Measurements from ENCODE around the gene PDCD2L.
"Not testable (repeated sequence)": the region's sequence is repeated elsewhere in the genome, so short reads cannot be mapped to it uniquely, and the experiment has no call there.

The PDCD2L gene

GRCh38 chr19:34388745-34389144 is 15.5 kb upstream of the PDCD2L start:
- not testable (repeated sequence) for H3K27me3 Mint-ChIP-seq, DNase-seq, ATAC-seq, H3K4me3 Mint-ChIP-seq, H3K27ac Mint-ChIP-seq, H3K4me1 Mint-ChIP-seq, H3K9me3 Mint-ChIP-seq
- H3K36me3 Mint-ChIP-seq (ENCODE audit: low read depth): peaks cover 30% of the 10 kb centered on the region

DNA sequence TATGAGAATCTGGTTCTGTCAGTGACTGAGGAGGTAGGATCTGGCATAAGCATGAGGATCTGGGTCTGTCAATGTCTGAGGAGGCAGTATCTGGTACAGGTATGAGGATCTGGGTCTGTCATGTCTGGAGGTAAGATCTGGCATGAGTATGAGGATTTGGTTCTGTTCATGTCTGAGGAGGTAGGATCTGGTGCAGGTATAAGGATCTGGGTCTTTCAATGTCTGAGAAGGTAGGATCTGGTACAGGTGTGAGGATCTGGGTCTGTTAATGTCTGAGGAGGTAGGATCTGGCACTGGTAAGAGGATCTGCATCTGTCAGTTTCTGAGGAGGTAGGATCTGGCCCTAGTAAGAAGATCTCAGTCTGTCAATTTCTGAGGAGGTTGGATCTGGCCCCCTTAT is 12.4 kb upstream of the PDCD2L start:
- ATAC-seq (no peak), DNase-seq (no peak)
- H3K27me3 Mint-ChIP-seq: no peaks in the 10 kb centered on the region
- H3K4me1 Mint-ChIP-seq: no peaks in the 10 kb centered on the region
- H3K4me3 Mint-ChIP-seq: no peak overlapping the region
- no peaks in the 10 kb centered on the region for H3K9me3 Mint-ChIP-seq
- no peak overlapping the region for H3K27ac Mint-ChIP-seq
- peaks cover 11% of the 10 kb centered on the region for H3K36me3 Mint-ChIP-seq (ENCODE audit: low read depth)

- H3K36me3 Mint-ChIP-seq (ENCODE audit: low read depth): peaks cover 11% of the 10 kb centered on the region
Measured at GRCh38 chr19:34393031-34393430, 11.2 kb upstream of the PDCD2L start.

GRCh38 chr19:34393629-34394028 is 10.6 kb upstream of the PDCD2L start:
- Mint-ChIP-seq H3K27ac (no peak overlapping the region), H3K9me3 (no peaks in the 10 kb centered on the region), H3K4me1 (no peaks in the 10 kb centered on the region), H3K36me3 (ENCODE audit: low read depth) (peaks cover 14% of the 10 kb centered on the region), H3K4me3 (no peak overlapping the region), H3K27me3 (no peaks in the 10 kb centered on the region)
- ATAC-seq (no peak), DNase-seq (no peak)

More at GRCh38 chr19:34393031-34393430, 11.2 kb upstream of the PDCD2L start:
- no peak for DNase-seq
- Mint-ChIP-seq H3K9me3 (no peaks in the 10 kb centered on the region), H3K27me3 (no peaks in the 10 kb centered on the region), H3K4me3 (no peak overlapping the region), H3K27ac (no peak overlapping the region), H3K4me1 (no peaks in the 10 kb centered on the region)
- no peak for ATAC-seq

- Mint-ChIP-seq H3K27ac (no peak overlapping the region), H3K4me3 (no peak overlapping the region), H3K36me3 (ENCODE audit: low read depth) (peaks cover 37% of the 10 kb centered on the region), H3K9me3 (no peaks in the 10 kb centered on the region), H3K27me3 (no peaks in the 10 kb centered on the region), H3K4me1 (peaks cover 2% of the 10 kb centered on the region)
- ATAC-seq: no peak
- DNase-seq: no peak
Measured at GRCh38 chr19:34397853-34398252, 6.3 kb upstream of the PDCD2L start.

- Mint-ChIP-seq H3K27ac (no peak overlapping the region), H3K27me3 (no peaks in the 10 kb centered on the region), H3K9me3 (no peaks in the 10 kb centered on the region), H3K4me3 (no peak overlapping the region), H3K4me1 (peaks cover 11% of the 10 kb centered on the region), H3K36me3 (ENCODE audit: low read depth) (peaks cover 37% of the 10 kb centered on the region)
- ATAC-seq (no peak), DNase-seq (no peak)
Measured at GRCh38 chr19:34399886-34400285, 4.3 kb upstream of the PDCD2L start.

DNA sequence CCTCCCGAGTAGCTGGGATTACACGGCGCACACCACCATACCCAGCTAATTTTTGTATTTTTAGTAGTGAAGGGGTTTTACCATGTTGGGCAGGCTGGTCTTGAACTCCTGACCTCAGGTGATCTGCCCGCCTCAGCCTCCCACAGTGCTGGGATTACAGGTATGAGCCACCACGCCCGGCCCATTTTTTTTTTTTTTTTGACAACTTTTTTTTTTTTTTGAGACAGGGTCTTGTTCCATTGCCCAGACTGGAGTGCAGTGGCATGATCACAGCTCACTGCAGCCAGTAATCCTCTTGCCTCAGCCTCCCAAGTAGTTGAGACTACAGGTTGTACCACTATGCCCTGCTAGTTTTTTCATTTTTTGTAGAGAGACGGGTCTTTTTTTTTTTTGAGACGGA is 3.4 kb upstream of the PDCD2L start:
- not testable (repeated sequence) for H3K4me3 Mint-ChIP-seq, DNase-seq, ATAC-seq, H3K27me3 Mint-ChIP-seq, H3K9me3 Mint-ChIP-seq, H3K27ac Mint-ChIP-seq
- Mint-ChIP-seq H3K4me1 (peaks cover 14% of the 10 kb centered on the region), H3K36me3 (ENCODE audit: low read depth) (peaks cover 37% of the 10 kb centered on the region)

- no peak overlapping the region for H3K27ac Mint-ChIP-seq
- DNase-seq: no peak
- no peaks in the 10 kb centered on the region for H3K9me3 Mint-ChIP-seq
Measured at GRCh38 chr19:34402074-34402600, 2.1 kb upstream of the PDCD2L start.

DNA sequence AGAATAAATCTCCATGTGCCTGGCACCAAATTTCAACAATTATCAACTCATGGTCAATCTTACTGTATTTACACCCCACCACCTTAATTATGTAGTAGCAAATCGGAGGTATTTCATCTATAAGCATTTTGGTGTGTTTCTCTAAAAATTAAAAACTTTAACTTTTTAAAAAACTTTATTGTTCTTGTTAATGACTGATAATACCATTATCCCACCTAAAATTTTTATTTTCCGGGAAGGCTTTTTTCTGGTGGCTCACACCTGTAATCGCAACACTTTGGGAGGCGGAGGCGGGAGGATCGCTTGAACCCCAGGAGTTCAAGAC is 453 bp upstream of the PDCD2L start:
- DNase-seq: no peak
- no peak for ATAC-seq
- Mint-ChIP-seq H3K9me3 (no peaks in the 10 kb centered on the region), H3K4me3 (peak overlapping the region; percentile 84), H3K36me3 (ENCODE audit: low read depth) (peaks cover 37% of the 10 kb centered on the region), H3K27me3 (no peaks in the 10 kb centered on the region), H3K4me1 (peaks cover 28% of the 10 kb centered on the region), H3K27ac (peak overlapping the region; percentile 77)

More at GRCh38 chr19:34402074-34402600, 2.1 kb upstream of the PDCD2L start:
- H3K4me3 Mint-ChIP-seq: no peak overlapping the region
- H3K27me3 Mint-ChIP-seq: no peaks in the 10 kb centered on the region
- peaks cover 37% of the 10 kb centered on the region for H3K36me3 Mint-ChIP-seq (ENCODE audit: low read depth)
- peaks cover 23% of the 10 kb centered on the region for H3K4me1 Mint-ChIP-seq
- ATAC-seq: no peak

DNA sequence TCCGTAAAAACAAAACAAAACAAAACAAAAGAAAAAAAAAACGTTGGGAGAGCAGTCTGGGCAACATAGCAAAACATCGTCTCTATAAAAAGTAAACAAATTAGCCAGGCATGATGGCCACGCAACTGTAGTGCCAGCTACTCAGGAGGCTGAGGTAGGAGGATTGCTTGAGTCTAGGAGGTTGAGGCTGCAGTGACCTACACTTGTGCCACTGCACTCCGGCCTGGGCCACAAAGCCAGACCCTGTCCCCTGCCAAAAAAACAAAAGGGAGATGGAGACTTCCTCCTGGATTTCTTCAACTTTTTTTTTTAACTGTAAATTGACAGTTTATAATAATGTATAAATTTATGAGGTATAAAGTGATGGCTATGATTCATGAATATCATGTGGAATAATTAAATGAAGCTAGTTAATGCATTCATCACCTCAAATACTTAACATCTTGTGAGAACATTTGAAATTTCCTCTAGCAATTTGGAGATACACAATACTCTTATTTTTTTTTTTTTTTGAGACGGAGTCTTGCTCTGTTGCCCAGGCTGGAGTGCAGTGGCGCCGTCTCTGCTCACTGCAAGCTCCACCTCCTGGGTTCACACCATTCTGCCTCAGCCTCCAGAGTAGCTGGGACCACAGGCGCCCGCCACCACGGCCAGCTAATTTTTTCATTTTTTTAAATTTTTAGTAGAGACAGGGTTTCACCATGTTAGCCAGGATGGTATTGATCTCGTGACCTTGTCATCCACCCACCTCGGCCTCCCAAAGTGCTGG is 1.9 kb downstream of the PDCD2L start:
- Mint-ChIP-seq H3K4me1 (peaks cover 34% of the 10 kb centered on the region), H3K27me3 (no peaks in the 10 kb centered on the region), H3K27ac (no peak overlapping the region), H3K9me3 (no peaks in the 10 kb centered on the region), H3K4me3 (peak overlapping the region; percentile 84), H3K36me3 (ENCODE audit: low read depth) (peaks cover 29% of the 10 kb centered on the region)
- ATAC-seq: no peak
- DNase-seq: no peak

DNA sequence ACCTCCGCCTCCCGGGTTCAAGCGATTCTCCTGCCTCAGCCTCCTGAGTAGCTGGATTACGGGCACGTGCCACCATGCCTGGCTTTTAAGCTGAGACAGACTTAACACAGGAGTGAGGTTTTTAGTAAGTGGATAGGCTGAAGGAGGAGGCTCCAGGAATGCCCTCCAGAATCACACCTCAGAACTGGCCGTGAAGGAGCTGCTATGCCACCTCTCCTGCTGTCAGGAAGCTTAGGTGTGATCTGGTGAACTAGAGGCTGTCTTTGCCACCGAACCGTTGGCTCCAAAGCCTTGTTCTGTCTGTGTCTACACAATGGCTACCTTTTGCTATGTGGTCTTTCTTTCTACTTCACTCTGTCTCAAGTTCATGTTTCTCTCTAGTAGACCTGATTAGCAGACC is 4.2 kb downstream of the PDCD2L start:
- no peaks in the 10 kb centered on the region for H3K9me3 Mint-ChIP-seq
- no peak overlapping the region for H3K4me3 Mint-ChIP-seq
- peaks cover 31% of the 10 kb centered on the region for H3K4me1 Mint-ChIP-seq
- ATAC-seq (no peak), DNase-seq (no peak)
- H3K36me3 Mint-ChIP-seq (ENCODE audit: low read depth): peaks cover 29% of the 10 kb centered on the region
- H3K27ac Mint-ChIP-seq: no peak overlapping the region
- no peaks in the 10 kb centered on the region for H3K27me3 Mint-ChIP-seq

DNA sequence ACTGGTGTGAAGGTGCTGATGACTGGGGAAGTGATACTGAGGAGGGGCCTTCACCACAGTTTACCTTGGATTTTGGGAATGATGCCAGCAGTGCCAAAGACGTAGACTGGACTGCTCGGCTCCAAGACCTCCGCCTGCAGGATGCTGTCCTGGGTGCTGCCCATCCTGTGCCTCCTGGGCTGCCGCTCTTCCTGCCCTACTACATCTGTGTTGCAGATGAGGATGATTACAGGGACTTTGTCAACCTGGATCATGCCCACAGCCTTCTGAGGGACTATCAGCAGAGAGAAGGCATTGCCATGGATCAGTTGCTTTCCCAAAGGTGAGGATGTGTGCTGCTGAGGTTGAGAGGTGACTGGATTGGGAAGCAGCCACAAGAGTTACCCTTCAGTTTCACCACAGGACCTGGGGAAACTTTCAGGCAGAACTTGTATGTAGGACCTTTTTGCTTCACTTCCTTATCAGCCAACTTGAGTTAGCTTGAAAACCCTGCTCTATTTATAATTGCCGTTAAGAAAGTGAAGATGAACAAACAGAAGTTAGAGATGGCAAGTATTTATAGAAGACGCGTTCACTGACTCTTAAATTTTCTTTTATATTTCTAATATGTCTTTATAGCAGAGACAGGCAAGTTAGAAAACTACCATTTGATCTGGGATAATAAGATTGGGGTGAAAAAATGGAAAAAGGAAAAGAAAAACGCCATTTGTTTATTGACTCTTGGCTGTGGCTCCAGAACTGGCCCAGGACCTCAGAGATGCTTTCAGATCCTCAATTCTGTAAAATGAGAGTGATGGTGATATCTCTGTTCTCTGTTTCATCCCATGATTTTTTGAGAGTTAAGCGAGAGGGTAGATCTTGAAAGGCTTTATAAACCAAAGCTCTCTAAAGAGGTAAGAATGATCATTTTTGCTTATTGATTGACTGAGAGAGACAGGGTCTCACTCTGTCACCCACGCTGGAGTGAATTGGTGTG is 5.3 kb downstream of the PDCD2L start:
- H3K36me3 Mint-ChIP-seq (ENCODE audit: low read depth): peaks cover 31% of the 10 kb centered on the region
- no peak overlapping the region for H3K27ac Mint-ChIP-seq
- no peaks in the 10 kb centered on the region for H3K9me3 Mint-ChIP-seq
- no peak overlapping the region for H3K4me3 Mint-ChIP-seq
- no peak for DNase-seq
- H3K4me1 Mint-ChIP-seq: peaks cover 26% of the 10 kb centered on the region
- ATAC-seq: no peak
- no peaks in the 10 kb centered on the region for H3K27me3 Mint-ChIP-seq

GRCh38 chr19:34411216-34411615 is 7.0 kb downstream of the PDCD2L start:
- Mint-ChIP-seq H3K4me1 (peaks cover 16% of the 10 kb centered on the region), H3K27me3 (no peaks in the 10 kb centered on the region), H3K36me3 (ENCODE audit: low read depth) (peaks cover 38% of the 10 kb centered on the region), H3K27ac (no peak overlapping the region), H3K4me3 (no peak overlapping the region), H3K9me3 (no peaks in the 10 kb centered on the region)
- DNase-seq (no peak), ATAC-seq (no peak)

GRCh38 chr19:34416021-34416545 is 11.9 kb downstream of the PDCD2L start:
- H3K4me3 Mint-ChIP-seq: no peak overlapping the region

More at GRCh38 chr19:34416021-34416545, 11.9 kb downstream of the PDCD2L start:
- H3K27ac Mint-ChIP-seq: no peak overlapping the region
- no peaks in the 10 kb centered on the region for H3K4me1 Mint-ChIP-seq
- H3K9me3 Mint-ChIP-seq: no peaks in the 10 kb centered on the region
- ATAC-seq: no peak
- no peaks in the 10 kb centered on the region for H3K27me3 Mint-ChIP-seq
- no peak for DNase-seq
- peaks cover 42% of the 10 kb centered on the region for H3K36me3 Mint-ChIP-seq (ENCODE audit: low read depth)

All from activated naive CD8-positive, alpha-beta T cell treated with anti-CD3 and anti-CD28 coated beads, Interleukin-2, amount 50 U/mL, for 24 hours (primary cell).